GM21619 (cell line): ENCODE measurements around the gene NBL1.

Source experiments
- ATAC-seq: cut with Tn5 transposase; IDR thresholded peaks from one replicate; pipeline ENCODE4 v1.9.1; 2021; ENCODE audit not compliant: unreplicated experiment

Gene NBL1

GRCh38 chr1:19695772-19696171 lies 51.7 kb downstream of the NBL1 start:
- ATAC-seq: no peak

DNA sequence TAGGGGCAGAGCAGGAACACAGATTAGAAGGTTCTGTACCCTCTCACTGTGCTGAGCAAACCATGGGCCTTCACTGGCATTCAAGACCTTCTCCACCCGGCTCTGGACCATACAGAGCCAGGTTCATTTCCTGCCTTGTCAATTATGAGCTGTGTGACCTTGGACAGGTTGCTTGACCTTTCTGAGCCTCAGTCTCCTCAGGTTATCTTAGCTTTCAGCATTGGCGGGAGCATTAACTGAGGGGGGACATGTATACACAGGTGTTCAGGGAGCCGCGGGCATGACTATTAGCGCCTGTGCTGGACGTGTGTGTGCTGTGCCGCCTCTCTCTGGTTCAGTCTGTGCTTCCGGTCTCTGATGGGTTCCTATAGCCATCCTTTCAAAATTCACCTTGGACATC lies 52.7 kb downstream of the NBL1 start:
- ATAC-seq: no peak

GRCh38 chr1:19698181-19698580 lies 54.1 kb downstream of the NBL1 start:
- peak; percentile 47 for ATAC-seq

DNA sequence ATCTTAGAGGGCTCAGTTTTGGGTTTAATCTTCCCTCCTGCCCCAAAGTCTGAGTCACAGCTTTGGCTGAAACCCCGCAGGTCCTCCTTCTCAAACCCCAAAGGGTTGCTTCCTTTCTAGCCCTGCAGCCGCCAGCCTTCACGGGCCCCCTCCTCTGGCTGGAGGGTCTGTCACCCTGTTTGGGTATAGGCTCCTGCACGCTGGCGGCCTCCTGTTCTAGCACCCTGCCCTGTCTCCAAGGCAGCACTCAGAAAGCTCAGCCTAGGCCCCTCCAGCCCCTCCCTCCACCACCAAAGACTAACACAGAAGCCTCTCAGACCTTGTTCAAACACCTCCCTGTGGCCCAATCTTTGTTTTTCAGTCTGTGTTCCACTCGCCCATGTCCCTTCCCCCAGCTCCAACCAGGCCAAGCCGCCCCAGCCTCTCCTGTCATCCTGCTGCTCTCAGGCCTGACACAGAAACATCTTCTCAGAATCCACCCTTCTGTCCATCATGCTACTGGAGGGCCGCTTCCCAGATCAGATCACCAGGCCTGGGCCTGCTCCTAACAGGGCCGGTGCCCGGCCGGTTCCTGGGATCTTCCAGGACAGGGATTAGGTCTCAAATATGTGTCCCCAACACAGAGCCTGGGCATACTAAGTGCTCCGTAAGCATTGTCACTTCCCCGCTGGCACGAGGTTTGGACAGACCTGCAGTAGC lies 56.1 kb downstream of the NBL1 start:
- no peak for ATAC-seq

- ATAC-seq: no peak
Observed at GRCh38 chr1:19703280-19703679, 59.2 kb downstream of the NBL1 start.

DNA sequence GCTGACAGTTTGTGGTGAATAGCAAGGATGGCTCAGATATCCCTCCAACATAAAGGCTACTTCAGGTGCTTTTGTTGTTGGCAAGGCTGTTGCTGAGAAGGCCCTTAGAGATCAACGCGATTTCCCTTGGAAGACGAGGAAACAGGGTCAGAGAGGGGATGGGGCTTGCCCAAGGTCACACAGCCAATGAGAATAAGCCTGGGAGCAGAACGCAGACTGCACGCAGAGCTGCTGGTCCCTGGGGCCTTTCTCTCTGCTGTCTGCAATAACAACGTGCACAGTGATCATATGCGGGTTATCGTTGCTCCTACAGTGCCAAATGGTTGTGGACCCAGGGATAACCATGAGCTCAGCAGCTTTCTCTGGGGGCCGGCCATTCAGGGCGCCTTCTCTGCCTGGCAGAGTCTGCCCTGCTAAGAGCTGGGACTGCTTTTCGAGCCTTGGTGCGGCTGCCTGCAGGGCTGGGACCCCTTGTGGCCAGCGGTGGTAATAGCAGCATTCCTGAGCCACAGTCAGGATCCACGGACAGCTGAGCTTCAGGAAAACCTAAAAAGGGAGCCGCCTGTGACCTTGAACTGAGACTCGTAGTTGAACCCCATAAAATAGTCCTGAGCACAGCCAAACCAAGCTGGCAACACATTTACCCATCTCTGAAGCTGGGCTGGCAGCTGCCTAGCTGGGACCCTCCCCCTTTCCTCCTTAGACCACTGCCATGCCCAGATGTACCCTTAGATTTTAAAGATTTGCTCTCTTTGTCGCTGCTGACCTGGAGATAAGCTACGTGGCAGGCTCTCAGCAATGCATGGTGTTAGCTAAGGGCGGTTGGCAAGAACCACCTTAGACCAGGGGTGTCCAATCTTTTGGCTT lies 60.4 kb downstream of the NBL1 start:
- ATAC-seq: peak; percentile 53

- no peak for ATAC-seq
Observed at GRCh38 chr1:19705464-19705863, 61.4 kb downstream of the NBL1 start.

DNA sequence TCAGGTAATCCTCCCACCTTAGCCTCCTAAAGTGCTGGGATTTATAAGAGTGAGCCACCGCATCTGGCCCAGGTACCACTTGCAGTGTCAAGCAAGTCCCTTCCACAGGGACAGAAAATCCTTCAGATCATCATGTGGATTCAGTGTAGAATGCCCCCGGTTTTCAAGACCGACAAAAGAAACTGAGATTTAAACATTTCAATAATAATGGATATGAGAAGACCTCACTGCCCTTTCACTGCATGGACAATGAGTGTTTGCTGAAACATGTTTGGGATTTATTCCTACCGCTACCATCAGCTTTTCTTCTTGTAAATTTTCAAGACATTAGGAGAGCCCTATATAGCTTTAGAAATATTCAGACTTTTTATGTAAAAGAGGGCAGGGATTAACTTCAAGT lies 62.0 kb downstream of the NBL1 start:
- no peak for ATAC-seq
